Endothelial cell of umbilical vein (primary cell): ENCODE measurements around the gene STYXL1. TPM values are rescaled to one million over a fixed set of nuclear protein-coding genes. Genes with fewer than 3 reads are reported as not detected.

Experiments
- BruUV-seq: library from RNA; stranded (reverse); fragments of 400-500 nt; replicated peaks from 2 replicates; lab custom pipeline; 2021; lab: Mats Ljungman, UMichigan
- CTCF ChIA-PET: fragments of 300-600, 350-600 bp; sonication (Branson Sonifier 250); formaldehyde crosslinking; loops from one replicate; lab custom pipeline; 2021; ENCODE audit warnings: antibody characterized with exemption, inconsistent platforms; lab: Charles Lee
- POLR2A ChIA-PET: fragments of 300-600, 350-600 bp; sonication (Branson Sonifier 250); formaldehyde crosslinking; loops from one replicate; lab custom pipeline; 2021; ENCODE audit warnings: antibody characterized with exemption, inconsistent platforms; lab: Charles Lee
- DNase-seq: peaks from one replicate; pipeline ENCODE4 v3.0.0-alpha.2; 2011; ENCODE audit warnings: low read depth, low spot score
- FAIRE-seq: peaks from 2 replicates; lab custom pipeline; 2011; peaks lifted over from hg19 to GRCh38; lab: Jason Lieb, UNC
- H2AFZ ChIP-seq: 2 replicates; pipeline ENCODE4 v1.6.0; 2012; ENCODE audit warnings: low read depth, low read length, control low read depth, inconsistent platforms
- H3K27ac ChIP-seq: 2 replicates; pipeline ENCODE4 v1.5.1; 2011; ENCODE audit warnings: low read depth, mild to moderate bottlenecking, control low read depth, low read length, moderate library complexity; ENCODE audit not compliant: insufficient read depth
- H3K27me3 ChIP-seq, 2 experiments: 2 replicates each; pipeline versions ENCODE4 v1.6.0 to v1.6.1; 2011; ENCODE audit warnings: low read length in 2 of 2, mixed read lengths in 1 of 2; ENCODE audit not compliant: control insufficient read depth in 2 of 2, insufficient read depth in 2 of 2
- H3K36me3 ChIP-seq, 2 experiments: 2 replicates in 1 of 2; 3 replicates in 1 of 2; pipeline ENCODE4 v1.5.1; 2011; ENCODE audit warnings: low read length in 2 of 2, mild to moderate bottlenecking in 1 of 2, moderate library complexity in 1 of 2; ENCODE audit not compliant: control insufficient read depth in 2 of 2, insufficient read depth in 2 of 2; ENCODE audit errors: extremely low read depth in 1 of 2
- H3K4me1 ChIP-seq: 3 replicates; pipeline ENCODE4 v1.5.1; 2011; ENCODE audit warnings: mild to moderate bottlenecking, low read length; ENCODE audit not compliant: control insufficient read depth, insufficient read depth; ENCODE audit errors: extremely low read depth
- H3K4me2 ChIP-seq: 2 replicates; pipeline ENCODE4 v1.6.1; 2011; ENCODE audit warnings: low read length, control low read depth, mixed read lengths; ENCODE audit not compliant: insufficient read depth
- H3K4me3 ChIP-seq, 3 experiments: fragments of 200-600 bp in 1 of 3; sonication (generic), shearing (Covaris generic) in 1 of 3; replicated peaks in 1 of 3; 2 replicates each; pipeline ENCODE4 v1.5.1; 2011 to 2016; ENCODE audit warnings: control low read depth in 3 of 3, low read length in 3 of 3, mild to moderate bottlenecking in 2 of 3, inconsistent platforms in 1 of 3, low read depth in 1 of 3, moderate library complexity in 1 of 3; ENCODE audit not compliant: insufficient read depth in 1 of 3
- H3K79me2 ChIP-seq: 2 replicates; pipeline ENCODE4 v1.6.0; 2012; ENCODE audit warnings: low read length, inconsistent platforms; ENCODE audit not compliant: control insufficient read depth, insufficient read depth
- H3K9ac ChIP-seq: replicated peaks from 2 replicates; pipeline ENCODE3; 2011; ENCODE audit warnings: low read length, control low read depth; ENCODE audit not compliant: insufficient read depth; ENCODE audit errors: extremely low read depth
- H3K9me1 ChIP-seq: replicated peaks from 3 replicates; pipeline ENCODE4 v1.6.0; 2011; ENCODE audit warnings: mild to moderate bottlenecking, low read length; ENCODE audit not compliant: control insufficient read depth, insufficient read depth; ENCODE audit errors: extremely low read depth
- H3K9me3 ChIP-seq: replicated peaks from 2 replicates; pipeline ENCODE4 v1.5.1; 2012; ENCODE audit warnings: low read length, inconsistent platforms; ENCODE audit not compliant: control insufficient read depth, insufficient read depth
- H4K20me1 ChIP-seq: replicated peaks from 2 replicates; pipeline ENCODE3; 2011; ENCODE audit warnings: mild to moderate bottlenecking, low read length; ENCODE audit not compliant: control insufficient read depth, insufficient read depth; ENCODE audit errors: extremely low read depth
- FOS ChIP-seq: IDR thresholded peaks from 2 replicates; pipeline ENCODE4 v1.6.1; 2011; ENCODE audit warnings: mild to moderate bottlenecking, low read length, moderate library complexity, borderline replicate concordance; ENCODE audit not compliant: insufficient read depth
- GATA2 ChIP-seq: IDR thresholded peaks from 2 replicates; pipeline ENCODE4 v1.7.0; 2011; ENCODE audit warnings: low read depth, mild to moderate bottlenecking, moderate library complexity, mixed read lengths, low read length; ENCODE audit not compliant: insufficient read length, insufficient read depth
- JUN ChIP-seq: IDR thresholded peaks from 2 replicates; pipeline ENCODE4 v1.6.1; 2011; ENCODE audit warnings: borderline replicate concordance, low read depth; ENCODE audit not compliant: insufficient read length, insufficient read depth
- MYC ChIP-seq: IDR thresholded peaks from one replicate; pipeline ENCODE4 v1.6.1; 2011; ENCODE audit warnings: mild to moderate bottlenecking, low read depth, low read length
- POLR2AphosphoS5 ChIP-seq: IDR thresholded peaks from 2 replicates; pipeline ENCODE4 v1.6.1; 2012; ENCODE audit warnings: low read depth, mild to moderate bottlenecking, control low read depth, low read length, moderate library complexity; ENCODE audit not compliant: insufficient read depth
- dilution Hi-C: fragments of 300-500 bp; cut with MboI; formaldehyde crosslinking; loops from one replicate; pipeline ENCODE4 v1.15.0; 2019; ENCODE audit warnings: low sequenced_read_pairs; ENCODE audit not compliant: extremely low pct_ligation_motif_present
- intact Hi-C: fragments of 100-400 bp; cut with micrococcal nuclease; formaldehyde crosslinking; loops from one replicate; pipeline ENCODE4 v1.10.0; 2022
- polyA plus RNA-seq, 4 experiments: library from polyadenylated mRNA; depleted of rRNA in 3 of 4; stranded (reverse) in 3 of 4; unstranded in 1 of 4; fragments of >200 nt; gene quantifications; 2 replicates each; pipeline versions ENCODE4 v1.2.1 to v1.2.3, GENCODE V29; 2011 to 2012; ENCODE audit warnings: missing spikeins in 1 of 4
- total RNA-seq: library from RNA; stranded (reverse); gene quantifications from 2 replicates; pipeline ENCODE4 v1.2.3, GENCODE V29; 2021
- TF ChIP-seq, protein P1 (sequence below): IDR thresholded peaks from 2 replicates; pipeline ENCODE4 v1.6.1; 2011; ENCODE audit not compliant: insufficient read depth, insufficient read length

Gene STYXL1
- total and polyA plus RNA-seq, 2 donors (not counting 3 experiments of a cell fraction or from before 2014, with no cell fraction given), result 23.0 to 67.6 TPM

GRCh38 chr7:75958802-75959543 is 88.8 kb downstream of the STYXL1 start:
- H4K20me1 ChIP-seq, result no peaks in the 10 kb centered on the region
- CTCF ChIA-PET, result no interaction called here
- H3K9me1 ChIP-seq, result no peaks in the 10 kb centered on the region
- no peak overlapping the region for H3K9ac ChIP-seq
- POLR2A ChIA-PET, result no interaction called here
- H3K4me2 ChIP-seq, result no peak overlapping the region
- peaks cover 5 to 6% of the 10 kb centered on the region in 2 experiments for H3K36me3 ChIP-seq
- FAIRE-seq (no peak), DNase-seq (no peak)
- H2AFZ ChIP-seq, result no peak overlapping the region
- no peak overlapping the region for H3K4me3 ChIP-seq
- BruUV-seq, result no TSS peak
- no peaks in the 10 kb centered on the region for H3K79me2 ChIP-seq
- intact Hi-C loops, result no loop called here
- dilution Hi-C loops, result no loop called here
- no peaks in the 10 kb centered on the region for H3K9me3 ChIP-seq
- H3K27ac ChIP-seq, result no peak overlapping the region
- TF ChIP-seq FOS (no peak), POLR2AphosphoS5 (no peak), GATA2 (no peak), JUN (no peak), MYC (no peak)
- TF ChIP-seq, protein P1, sequence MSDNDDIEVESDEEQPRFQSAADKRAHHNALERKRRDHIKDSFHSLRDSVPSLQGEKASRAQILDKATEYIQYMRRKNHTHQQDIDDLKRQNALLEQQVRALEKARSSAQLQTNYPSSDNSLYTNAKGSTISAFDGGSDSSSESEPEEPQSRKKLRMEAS, result no peak
- H3K27me3 ChIP-seq, result no peaks in the 10 kb centered on the region
- peaks cover 18% of the 10 kb centered on the region for H3K4me1 ChIP-seq
